Thoracic aorta (tissue), 2 donors: Measurements from ENCODE around the gene OR5H6. TPM values are rescaled to one million over a fixed set of nuclear protein-coding genes. Genes with fewer than 3 reads are reported as not detected.
"Not testable (repeated sequence)": the region's sequence is repeated elsewhere in the genome, so short reads cannot be mapped to it uniquely, and the experiment has no call there.

Source experiments
- ATAC-seq: fragments of 150-250 bp; one replicate; pipeline ENCODE4 v1.8.0; 2017; ENCODE audit warnings: low read depth; ENCODE audit not compliant: insufficient number of reproducible peaks, low FRiP score
- DNase-seq: peaks from one replicate; pipeline ENCODE4 v3.0.0-alpha.2; 2020; ENCODE audit warnings: low spot score
- H3K27ac ChIP-seq, 2 donors: fragments of 200-600 bp; sonication (generic); 1 replicate in 1 of 2; 2 replicates in 1 of 2; pipeline ENCODE4 v1.5.1; 2016; ENCODE audit warnings: mild to moderate bottlenecking in 2 of 2, moderate library complexity in 2 of 2
- H3K27me3 ChIP-seq: fragments of 200-600 bp; sonication (generic); replicated peaks from 2 replicates; pipeline ENCODE4 v1.6.0; 2016; ENCODE audit warnings: mild to moderate bottlenecking; ENCODE audit not compliant: insufficient read depth
- H3K36me3 ChIP-seq: fragments of 200-600 bp; sonication (generic); one replicate; pipeline ENCODE4 v1.5.1; 2016
- H3K4me1 ChIP-seq, 2 donors: fragments of 200-600 bp; sonication (generic); 1 replicate in 1 of 2; 2 replicates in 1 of 2; pipeline versions ENCODE4 v1.5.1 to v1.6.0; 2016; ENCODE audit warnings: low read depth in 2 of 2, mild to moderate bottlenecking in 1 of 2; ENCODE audit not compliant: control insufficient read depth in 1 of 2
- H3K4me3 ChIP-seq: fragments of 200-600 bp; sonication (generic); 2 replicates; pipeline ENCODE4 v1.5.1; 2016; ENCODE audit warnings: mild to moderate bottlenecking
- H3K9me3 ChIP-seq: fragments of 200-600 bp; sonication (generic); 2 replicates; pipeline ENCODE4 v1.5.1; 2016
- total RNA-seq, 2 donors: library from RNA; depleted of rRNA; stranded (reverse); fragments of >200 nt; gene quantifications; one replicate each; pipeline versions ENCODE4 v1.1.0 to v1.2.3, GENCODE V29; 2016
- TF ChIP-seq, protein P1 (sequence below): fragments of 200-600 bp; sonication (generic); IDR thresholded peaks from one replicate; pipeline ENCODE4 v1.5.1; 2019; ENCODE audit warnings: antibody characterized with exemption

Gene OR5H6
- total RNA-seq, 2 donors from 2014 or later: not detected

DNA sequence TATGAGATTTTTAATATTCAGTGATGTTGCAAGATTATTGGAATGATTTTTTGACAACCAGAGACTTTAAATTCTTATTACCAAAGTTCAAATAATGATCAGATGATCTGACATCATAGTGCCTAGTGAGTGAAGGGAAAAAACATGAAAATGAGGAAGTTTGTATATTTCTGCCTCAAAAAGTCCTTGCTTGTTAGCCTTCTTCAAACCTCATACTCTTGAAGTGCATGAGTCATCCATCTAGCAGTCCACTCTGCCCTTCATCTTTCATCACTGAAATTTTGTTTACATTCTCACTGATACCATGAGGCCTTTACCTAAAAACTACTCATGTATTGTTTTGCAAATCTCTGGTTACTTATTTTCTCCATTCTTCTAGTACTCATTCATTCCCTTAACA, 23.9 kb upstream of the OR5H6 start:
- Histone ChIP-seq H3K4me1 (no peaks in the 10 kb centered on the region), H3K9me3 (no peaks in the 10 kb centered on the region), H3K27me3 (no peaks in the 10 kb centered on the region), H3K36me3 (no peaks in the 10 kb centered on the region), H3K4me3 (no peak overlapping the region), H3K27ac (no peak overlapping the region)
- ATAC-seq: no peak
- TF ChIP-seq, protein P1, sequence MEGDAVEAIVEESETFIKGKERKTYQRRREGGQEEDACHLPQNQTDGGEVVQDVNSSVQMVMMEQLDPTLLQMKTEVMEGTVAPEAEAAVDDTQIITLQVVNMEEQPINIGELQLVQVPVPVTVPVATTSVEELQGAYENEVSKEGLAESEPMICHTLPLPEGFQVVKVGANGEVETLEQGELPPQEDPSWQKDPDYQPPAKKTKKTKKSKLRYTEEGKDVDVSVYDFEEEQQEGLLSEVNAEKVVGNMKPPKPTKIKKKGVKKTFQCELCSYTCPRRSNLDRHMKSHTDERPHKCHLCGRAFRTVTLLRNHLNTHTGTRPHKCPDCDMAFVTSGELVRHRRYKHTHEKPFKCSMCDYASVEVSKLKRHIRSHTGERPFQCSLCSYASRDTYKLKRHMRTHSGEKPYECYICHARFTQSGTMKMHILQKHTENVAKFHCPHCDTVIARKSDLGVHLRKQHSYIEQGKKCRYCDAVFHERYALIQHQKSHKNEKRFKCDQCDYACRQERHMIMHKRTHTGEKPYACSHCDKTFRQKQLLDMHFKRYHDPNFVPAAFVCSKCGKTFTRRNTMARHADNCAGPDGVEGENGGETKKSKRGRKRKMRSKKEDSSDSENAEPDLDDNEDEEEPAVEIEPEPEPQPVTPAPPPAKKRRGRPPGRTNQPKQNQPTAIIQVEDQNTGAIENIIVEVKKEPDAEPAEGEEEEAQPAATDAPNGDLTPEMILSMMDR: no peak
- no peak for DNase-seq

DNA sequence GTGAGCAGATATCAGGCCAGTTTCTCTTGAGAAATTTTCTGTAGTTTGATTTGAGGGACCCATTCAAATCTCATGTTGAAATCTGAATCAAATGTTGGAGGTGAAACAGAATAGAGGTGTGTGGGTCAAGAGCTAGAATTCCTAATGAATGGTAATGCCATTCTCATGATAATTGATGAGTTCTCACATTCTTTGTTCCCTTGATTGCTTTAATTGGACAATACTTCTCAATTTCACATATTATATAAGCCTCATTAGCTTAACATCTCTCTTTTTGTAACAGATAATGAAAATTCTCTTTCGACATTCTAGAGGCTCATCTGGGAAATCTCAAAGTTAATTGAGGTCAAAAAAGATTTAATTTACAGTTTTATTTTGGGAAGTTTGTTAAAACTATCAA, 21.9 kb upstream of the OR5H6 start:
- Histone ChIP-seq H3K9me3 (no peaks in the 10 kb centered on the region), H3K36me3 (no peaks in the 10 kb centered on the region), H3K4me3 (no peak overlapping the region), H3K27me3 (no peaks in the 10 kb centered on the region), H3K27ac (no peak overlapping the region), H3K4me1 (no peaks in the 10 kb centered on the region)
- no peak for ATAC-seq
- DNase-seq: no peak
- TF ChIP-seq, protein P1: no peak

DNA sequence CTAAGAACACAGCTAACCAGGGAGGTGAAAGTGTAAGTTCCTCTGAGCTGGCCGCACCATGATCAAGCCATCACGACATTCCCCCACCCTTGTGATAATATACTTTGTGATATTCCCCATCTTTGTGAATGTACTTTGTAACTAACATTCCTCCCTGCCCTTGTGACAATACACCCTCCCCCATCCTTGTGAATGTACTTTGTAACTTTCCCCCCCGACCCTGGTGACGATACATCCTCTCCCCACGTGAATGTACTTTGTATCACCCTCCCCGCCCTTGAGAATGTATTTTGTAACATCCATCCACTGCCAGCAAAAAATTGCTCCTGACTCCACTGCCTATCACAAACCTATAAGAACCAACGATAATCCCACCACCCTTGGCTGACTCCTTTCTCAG, 20.2 kb upstream of the OR5H6 start:
- H3K36me3 ChIP-seq: no peaks in the 10 kb centered on the region
- TF ChIP-seq, protein P1: no peak
- H3K4me3 ChIP-seq: no peak overlapping the region
- DNase-seq (no peak), ATAC-seq (no peak)
- no peaks in the 10 kb centered on the region for H3K4me1 ChIP-seq
- no peaks in the 10 kb centered on the region for H3K9me3 ChIP-seq
- H3K27me3 ChIP-seq: no peaks in the 10 kb centered on the region
- no peak overlapping the region for H3K27ac ChIP-seq

DNA sequence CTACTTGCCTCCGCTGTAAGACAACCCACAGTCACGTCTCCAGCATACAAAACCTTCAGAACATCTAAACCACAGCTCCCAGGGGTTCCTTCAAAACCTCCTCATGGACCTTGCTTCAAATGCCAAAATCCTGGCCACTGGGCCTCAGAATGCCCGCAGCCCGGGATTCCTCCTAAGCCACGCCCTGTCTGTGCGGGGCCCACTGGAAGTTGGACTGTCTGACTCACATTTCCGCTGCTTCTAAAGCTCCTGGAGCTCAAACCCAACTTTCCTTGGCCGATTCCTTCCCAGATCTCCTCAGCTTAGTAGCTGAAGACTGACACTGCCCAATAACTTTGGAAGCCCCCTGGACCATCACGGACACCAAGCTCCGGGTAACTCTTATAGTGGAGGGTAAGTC, 17.9 kb upstream of the OR5H6 start:
- no peak overlapping the region for H3K27ac ChIP-seq
- TF ChIP-seq, protein P1: no peak
- no peaks in the 10 kb centered on the region for H3K36me3 ChIP-seq
- H3K27me3 ChIP-seq: no peaks in the 10 kb centered on the region
- ATAC-seq: no peak
- no peak for DNase-seq
- H3K4me1 ChIP-seq: no peaks in the 10 kb centered on the region
- H3K9me3 ChIP-seq: no peaks in the 10 kb centered on the region
- no peak overlapping the region for H3K4me3 ChIP-seq

DNA sequence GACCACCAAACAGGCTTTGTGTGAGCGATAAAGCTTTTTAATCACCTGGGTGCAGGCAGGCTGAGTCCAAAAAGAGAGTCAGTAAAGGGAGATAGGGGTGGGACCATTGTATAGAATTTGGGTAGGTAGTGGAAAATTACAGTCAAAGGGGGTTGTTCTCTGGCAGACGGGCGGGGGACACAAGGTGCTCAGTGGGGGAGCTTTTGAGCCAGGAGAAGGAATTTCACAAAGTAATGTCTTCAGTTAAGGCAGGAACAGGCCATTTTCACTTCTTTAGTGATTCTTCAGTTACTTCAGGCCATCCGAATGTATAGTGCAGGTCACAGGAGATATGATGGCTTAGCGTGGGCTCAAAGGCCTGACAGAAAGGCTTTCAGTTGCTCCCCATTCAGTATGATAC, 8.0 kb upstream of the OR5H6 start:
- not testable (repeated sequence) for ATAC-seq, H3K4me3 ChIP-seq, H3K36me3 ChIP-seq, H3K27ac ChIP-seq, H3K27me3 ChIP-seq, H3K4me1 ChIP-seq, H3K9me3 ChIP-seq, DNase-seq

DNA sequence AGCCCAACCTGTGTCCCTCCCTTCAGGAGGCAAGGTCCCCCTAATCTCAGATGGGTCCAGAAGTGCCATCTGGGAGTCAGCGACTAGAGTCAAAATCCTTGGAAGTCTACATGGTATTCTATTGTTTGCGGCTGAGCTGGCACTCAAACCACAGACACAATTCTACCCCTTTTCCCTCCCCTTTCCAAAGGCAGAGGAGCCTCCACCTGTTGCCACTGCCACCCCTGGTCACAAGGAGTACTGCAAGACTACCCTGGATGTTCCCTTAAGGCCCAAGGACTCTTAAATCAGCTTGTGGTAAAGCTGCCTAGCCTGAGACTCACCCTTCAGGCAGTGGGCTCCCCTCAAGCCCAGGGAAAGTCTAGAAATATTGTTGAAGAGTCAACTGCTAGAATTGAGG, 4.3 kb upstream of the OR5H6 start:
- H3K4me1 ChIP-seq: no peaks in the 10 kb centered on the region
- TF ChIP-seq, protein P1: no peak
- H3K4me3 ChIP-seq: no peak overlapping the region
- H3K27ac ChIP-seq: no peak overlapping the region
- ATAC-seq (no peak), DNase-seq (no peak)
- H3K9me3 ChIP-seq: no peaks in the 10 kb centered on the region
- no peaks in the 10 kb centered on the region for H3K27me3 ChIP-seq
- no peaks in the 10 kb centered on the region for H3K36me3 ChIP-seq
